ENCODE results near the gene AK9. TPM values are rescaled to one million over a fixed set of nuclear protein-coding genes. Genes with fewer than 3 reads are reported as not detected.

The AK9 gene
- total and polyA plus RNA-seq, 2 of the 8 experiments (the other 6 are each of a cell fraction or from before 2014, with no cell fraction given) = 1.8 to 2.2 TPM

DNA sequence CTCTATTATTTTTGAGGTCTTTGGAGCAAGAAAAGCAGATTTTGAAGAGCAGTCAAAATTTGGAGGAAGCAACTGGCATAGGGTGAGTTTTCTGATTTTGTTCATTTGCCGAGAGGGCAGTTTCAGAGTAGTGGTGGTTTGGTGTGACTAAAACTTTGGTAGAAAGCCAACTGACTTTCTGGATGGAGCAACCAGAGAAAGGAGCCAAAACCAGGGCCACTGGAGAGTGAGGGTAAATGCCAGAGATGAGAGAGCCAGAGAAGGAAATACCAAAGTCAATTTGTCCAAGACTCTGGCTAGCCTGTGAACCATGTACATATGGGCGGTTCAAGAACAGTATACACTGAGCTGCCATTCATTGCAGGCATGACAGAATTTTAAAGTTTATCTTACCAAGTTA, 167.5 kb downstream of the AK9 start:
- Histone ChIP-seq H3K36me3 (ENCODE audit: control insufficient read depth in 2 of 4, insufficient read depth in 4 of 4, low read length in 3 of 4) (no peaks in the 10 kb centered on the region; a peak in 1 of 8 replicates), H3K4me2 (ENCODE audit: insufficient read depth in 1 of 2, low read depth in 2 of 2, low read length in 2 of 2) (no peak overlapping the region), H3K9me3 (ENCODE audit: insufficient read depth in 2 of 2, low read depth in 1 of 2, low read length in 1 of 2) (peaks cover 4% of the 10 kb centered on the region in 2 experiments; a peak in 2 of 4 replicates), H3K4me1 (replicated peaks in 1 of 4; ENCODE audit: control insufficient read depth in 3 of 4, insufficient read depth in 4 of 4, low read length in 3 of 4) (peaks cover 0 to 3% (median 0%) of the 10 kb centered on the region in 4 experiments; a peak in 1 of 7 replicates), H3K23me2 (ENCODE audit: low read depth, low read length) (no peaks in the 10 kb centered on the region), H2AFZ (ENCODE audit: low read length) (no peak overlapping the region), H3K4me3 (ENCODE audit: extremely low read depth in 1 of 4, insufficient read depth in 2 of 4, low read depth in 3 of 4, low read length in 4 of 4) (no peak overlapping the region), H3K27ac (ENCODE audit: low read depth, low read length) (no peak overlapping the region), H2BK15ac (ENCODE audit: low read length) (no peak overlapping the region), H4K91ac (replicated peaks; ENCODE audit: insufficient read length, low read length) (no peak overlapping the region), H3K27me3 (replicated peaks in 1 of 4; ENCODE audit: control insufficient read depth in 3 of 4, extremely low read depth in 1 of 4, insufficient read depth in 3 of 4, low read length in 3 of 4) (no peaks in the 10 kb centered on the region), H3K9ac (replicated peaks in 1 of 4; ENCODE audit: extremely low read depth in 1 of 4, low read depth in 3 of 4, low read length in 3 of 4) (no peak overlapping the region), H2AK5ac (ENCODE audit: low read depth, low read length) (no peak overlapping the region), H2BK20ac (ENCODE audit: low read length) (no peak overlapping the region), H4K5ac (ENCODE audit: insufficient read length, low read depth, low read length) (no peak overlapping the region), H4K8ac (ENCODE audit: extremely low read depth, insufficient read depth, low read length) (no peak overlapping the region), H2BK12ac (ENCODE audit: low read depth, low read length) (no peak overlapping the region), H3K14ac (ENCODE audit: insufficient read length) (no peak overlapping the region), H3K18ac (ENCODE audit: extremely low read depth, low read length) (no peak overlapping the region), H3K23ac (ENCODE audit: insufficient read length) (no peak overlapping the region), H3K4ac (replicated peaks; ENCODE audit: insufficient read length, low read depth, low read length) (no peak overlapping the region), H3K56ac (replicated peaks; ENCODE audit: insufficient read length, low read depth, low read length) (no peak overlapping the region), H2BK120ac (replicated peaks; ENCODE audit: low read depth, low read length) (no peak overlapping the region), H4K20me1 (replicated peaks in 1 of 2; ENCODE audit: control insufficient read depth in 1 of 2, insufficient read depth in 2 of 2, low read length in 2 of 2) (no peaks in the 10 kb centered on the region), H3K79me2 (ENCODE audit: control insufficient read depth in 1 of 2, insufficient read depth in 2 of 2, low read length in 2 of 2) (no peaks in the 10 kb centered on the region), H3K79me1 (ENCODE audit: low read depth, low read length) (no peaks in the 10 kb centered on the region), H2BK5ac (ENCODE audit: low read depth, low read length) (no peak overlapping the region)
- ChIA-PET POLR2A (ENCODE audit: partially characterized antibody) (no interaction called here), CTCF (ENCODE audit: partially characterized antibody) (no interaction called here)
- FAIRE-seq (no peak), DNase-seq (ENCODE audit: low read depth in 1 of 2, low spot score in 2 of 2) (no peak)
- WGBS, 2 experiments (ENCODE audit: extremely low coverage in 1 of 2, insufficient coverage in 1 of 2, insufficient read length in 1 of 2, insufficient replicate concordance in 2 of 2, low coverage in 1 of 2, low lambda C conversion rate in 2 of 2, missing lambda C conversion rate in 1 of 2) = 97% methylated on average over 2 of the region's 2 CpGs; no CpG with 5 or more reads in 1 of the 2 experiments
- TF ChIP-seq GTF2F1 (IDR thresholded peaks at IDR 0.05; ENCODE audit: borderline replicate concordance, low read depth, low read length) = no peak
- TF ChIP-seq, protein P1, sequence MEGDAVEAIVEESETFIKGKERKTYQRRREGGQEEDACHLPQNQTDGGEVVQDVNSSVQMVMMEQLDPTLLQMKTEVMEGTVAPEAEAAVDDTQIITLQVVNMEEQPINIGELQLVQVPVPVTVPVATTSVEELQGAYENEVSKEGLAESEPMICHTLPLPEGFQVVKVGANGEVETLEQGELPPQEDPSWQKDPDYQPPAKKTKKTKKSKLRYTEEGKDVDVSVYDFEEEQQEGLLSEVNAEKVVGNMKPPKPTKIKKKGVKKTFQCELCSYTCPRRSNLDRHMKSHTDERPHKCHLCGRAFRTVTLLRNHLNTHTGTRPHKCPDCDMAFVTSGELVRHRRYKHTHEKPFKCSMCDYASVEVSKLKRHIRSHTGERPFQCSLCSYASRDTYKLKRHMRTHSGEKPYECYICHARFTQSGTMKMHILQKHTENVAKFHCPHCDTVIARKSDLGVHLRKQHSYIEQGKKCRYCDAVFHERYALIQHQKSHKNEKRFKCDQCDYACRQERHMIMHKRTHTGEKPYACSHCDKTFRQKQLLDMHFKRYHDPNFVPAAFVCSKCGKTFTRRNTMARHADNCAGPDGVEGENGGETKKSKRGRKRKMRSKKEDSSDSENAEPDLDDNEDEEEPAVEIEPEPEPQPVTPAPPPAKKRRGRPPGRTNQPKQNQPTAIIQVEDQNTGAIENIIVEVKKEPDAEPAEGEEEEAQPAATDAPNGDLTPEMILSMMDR (IDR thresholded peaks at IDR 0.05; ENCODE audit: control extremely low read depth in 1 of 3, insufficient read depth in 1 of 3, low read depth in 1 of 3, low read length in 3 of 3) = no peak
- TF ChIP-seq CHD2 (IDR thresholded peaks at IDR 0.05; ENCODE audit: low read length) = no peak
- TF ChIP-seq SRF (IDR thresholded peaks at IDR 0.05; ENCODE audit: low read depth, low read length) = no peak
- TF ChIP-seq SP1 (IDR thresholded peaks at IDR 0.05; ENCODE audit: low read depth, low read length) = no peak
- no peak for TF ChIP-seq TAF7 (optimal IDR thresholded peaks at IDR 0.05; ENCODE audit: borderline replicate concordance, low read depth, low read length)
- no peak for TF ChIP-seq EZH2 (IDR thresholded peaks at IDR 0.05; ENCODE audit: low read depth, low read length, severe bottlenecking)
- TF ChIP-seq SIN3A (conservative IDR thresholded peaks at IDR 0.05 in 1 of 2, IDR thresholded peaks at IDR 0.05 in 1 of 2; ENCODE audit: low read depth in 1 of 2, low read length in 2 of 2) = no peak
- no peak for TF ChIP-seq SP4 (IDR thresholded peaks at IDR 0.05; ENCODE audit: low read length)
- no peak for TF ChIP-seq JUN (IDR thresholded peaks at IDR 0.05; ENCODE audit: low read depth, low read length)
